Urothelium cell line (cell line): ENCODE measurements around the gene TRIM62.
"Not testable (repeated sequence)": the region's sequence is repeated elsewhere in the genome, so short reads cannot be mapped to it uniquely, and the experiment has no call there.

ENCODE experiments used
- DNase-seq: peaks from one replicate; pipeline ENCODE4 v3.0.0; 2011; ENCODE audit warnings: low spot score, mixed read lengths
- FAIRE-seq: peaks from 2 replicates; lab custom pipeline; 2011; peaks lifted over from hg19 to GRCh38; lab: Jason Lieb, UNC

Gene TRIM62

DNA sequence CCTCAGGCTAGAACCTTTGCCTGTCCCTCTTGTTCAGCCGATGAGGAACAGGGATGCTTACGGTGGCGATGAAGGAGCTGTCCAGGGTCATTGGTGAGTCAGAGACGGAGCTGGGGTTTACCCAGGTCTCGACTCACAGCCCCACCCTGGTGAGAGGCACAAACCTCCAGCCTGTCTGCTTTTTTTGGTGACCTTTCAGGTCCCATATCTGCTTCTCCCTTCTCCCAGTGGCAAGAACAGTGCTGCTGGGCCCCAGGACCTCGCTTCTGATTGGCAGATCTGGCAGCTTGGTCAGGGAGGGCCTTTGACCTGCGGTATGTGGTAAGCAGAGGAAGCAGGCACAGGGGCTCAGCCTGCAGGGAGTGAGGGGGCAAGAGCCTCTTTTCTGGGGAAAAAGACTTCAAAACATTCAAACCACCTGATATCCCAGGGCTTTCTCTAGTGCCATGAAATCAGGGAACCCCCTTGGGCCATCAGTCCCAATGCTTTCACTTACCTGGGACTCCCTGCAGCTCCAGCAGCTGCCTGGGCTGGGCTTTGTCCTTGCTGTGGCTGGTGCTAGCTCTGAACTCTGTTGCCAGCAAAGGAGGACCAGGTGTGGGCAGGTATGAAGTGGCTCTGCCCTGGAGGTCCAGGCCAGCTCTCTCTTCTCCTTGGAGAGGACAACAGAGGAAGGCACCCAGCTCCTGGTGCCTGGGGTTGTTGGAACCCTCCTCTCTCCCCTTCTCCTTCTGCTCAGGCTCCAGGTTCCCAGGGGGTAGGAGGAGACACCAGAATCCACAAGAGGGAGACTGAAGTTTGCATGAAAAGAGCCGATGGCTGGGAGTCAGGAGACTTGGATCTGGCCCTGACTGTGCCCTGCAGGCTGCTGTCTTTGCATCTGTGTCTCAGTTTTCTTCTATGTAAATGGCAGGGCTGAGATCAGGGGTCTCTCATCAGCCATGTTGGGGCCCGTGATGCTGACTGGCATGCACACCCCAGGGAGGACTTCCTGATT lies 41.4 kb downstream of the TRIM62 start:
- no peak for DNase-seq
- no peak for FAIRE-seq

DNA sequence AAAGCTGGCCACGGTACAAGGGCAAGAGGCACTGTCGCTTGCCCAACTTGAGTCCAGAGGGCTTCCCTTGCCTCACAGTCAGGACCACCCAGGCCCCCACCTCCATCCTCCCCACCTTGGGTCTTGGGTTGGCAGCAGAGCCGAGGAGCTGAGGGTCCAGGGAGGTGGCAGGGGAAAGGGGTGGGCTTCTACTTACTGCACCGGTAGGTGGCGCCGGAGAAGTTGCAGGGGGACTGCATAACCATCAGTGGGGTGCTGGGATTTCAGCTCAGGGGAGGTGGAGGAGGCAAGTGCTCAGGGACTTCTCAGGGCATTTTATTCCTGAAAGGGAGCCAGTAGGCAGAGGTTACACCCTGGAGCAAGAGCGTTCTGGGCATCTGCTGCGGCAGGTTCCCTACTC lies 44.0 kb downstream of the TRIM62 start:
- no peak for DNase-seq
- no peak for FAIRE-seq

DNA sequence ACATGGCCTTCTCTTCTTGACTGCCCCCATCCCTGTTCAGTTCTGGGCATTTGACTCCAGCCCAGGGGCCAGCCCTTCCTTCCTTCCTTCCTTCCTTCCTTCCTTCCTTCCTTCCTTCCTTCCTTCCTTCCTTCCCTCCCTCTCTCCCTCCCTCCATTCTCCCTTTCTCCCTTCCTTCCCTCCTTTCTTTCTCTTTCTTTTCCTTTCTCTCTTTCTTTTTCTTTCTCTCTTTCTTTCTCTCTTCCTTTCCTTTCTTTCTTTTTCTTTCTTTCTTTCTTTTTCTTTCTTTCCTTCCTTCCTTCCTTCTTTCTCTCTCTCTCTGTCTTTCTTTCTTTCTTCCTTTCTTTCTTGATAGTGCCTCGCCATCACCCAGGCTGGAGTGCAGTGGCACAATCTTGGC lies 45.8 kb downstream of the TRIM62 start:
- not testable (repeated sequence) for FAIRE-seq, DNase-seq

DNA sequence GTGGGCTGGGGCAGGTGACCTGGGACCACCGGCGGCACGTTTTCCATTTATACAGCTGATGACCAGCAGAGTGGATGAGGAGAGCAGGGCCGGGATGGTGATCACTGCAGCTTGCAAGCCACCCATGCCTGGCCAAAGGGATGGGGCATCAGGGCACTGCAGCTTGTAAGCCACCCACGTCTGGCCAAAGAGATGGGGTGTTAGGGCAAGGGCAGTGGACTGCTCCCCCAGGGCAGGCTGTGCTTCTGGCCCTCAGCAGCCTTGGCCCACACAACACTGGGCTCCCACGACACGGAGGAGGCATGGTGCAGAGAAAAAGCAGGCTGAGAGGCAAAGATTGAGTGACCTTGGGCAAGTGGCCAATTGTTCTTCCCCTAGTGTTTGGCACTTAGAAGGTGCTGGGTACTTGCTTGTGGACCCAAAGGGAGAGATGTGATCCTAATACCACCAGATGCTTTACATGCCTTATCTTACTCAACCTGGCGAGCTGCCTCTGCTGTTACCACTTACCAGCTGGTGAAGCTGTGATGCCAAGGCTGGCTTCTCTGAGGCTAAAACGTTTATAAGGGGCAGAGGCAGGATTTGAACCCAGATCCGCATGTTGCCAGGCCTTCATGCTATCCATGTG lies 48.3 kb downstream of the TRIM62 start:
- DNase-seq (no peak), FAIRE-seq (no peak)

DNA sequence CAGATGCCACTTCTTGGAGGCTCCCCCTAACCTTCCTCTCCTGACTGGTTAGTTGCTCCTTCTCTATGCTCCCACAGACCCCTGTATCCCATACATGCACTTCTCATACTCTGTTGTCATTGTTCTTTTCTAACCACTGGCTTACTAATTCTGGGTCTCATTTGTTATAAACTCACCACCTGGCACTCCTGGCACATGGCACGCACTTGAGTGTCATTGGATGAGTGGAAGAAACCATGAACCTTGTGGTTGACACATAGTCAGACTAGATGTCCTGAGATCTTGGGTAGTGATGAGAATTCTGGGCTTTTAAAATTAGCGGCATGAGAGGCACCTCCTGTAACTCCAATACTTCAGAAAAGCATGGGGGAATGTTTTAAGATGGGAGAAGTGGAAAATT lies 49.3 kb downstream of the TRIM62 start:
- FAIRE-seq: no peak
- DNase-seq: no peak

DNA sequence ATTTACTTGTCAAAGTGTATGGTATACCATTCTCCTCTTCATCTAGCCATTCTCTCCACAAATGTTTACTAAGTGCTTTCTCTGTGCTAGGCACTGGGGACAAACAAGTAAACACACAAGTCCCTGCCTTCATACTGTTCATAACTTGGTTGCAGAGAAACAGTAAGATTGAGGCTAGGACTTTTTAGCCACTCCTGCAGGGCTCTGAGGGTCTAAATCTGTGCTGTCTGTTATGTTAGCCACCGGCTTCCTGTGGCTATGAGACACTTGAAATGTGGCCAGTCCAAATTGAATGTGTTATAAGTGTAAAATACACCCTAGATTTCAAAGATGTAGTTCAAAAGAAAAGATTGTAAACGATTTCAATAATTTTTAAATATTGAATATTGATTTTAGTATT lies 50.7 kb downstream of the TRIM62 start:
- FAIRE-seq (no peak), DNase-seq (no peak)

- FAIRE-seq: no peak
- no peak for DNase-seq
These were observed 51.5 kb downstream of the TRIM62 start for GRCh38 chr1:33130297-33130696.

DNA sequence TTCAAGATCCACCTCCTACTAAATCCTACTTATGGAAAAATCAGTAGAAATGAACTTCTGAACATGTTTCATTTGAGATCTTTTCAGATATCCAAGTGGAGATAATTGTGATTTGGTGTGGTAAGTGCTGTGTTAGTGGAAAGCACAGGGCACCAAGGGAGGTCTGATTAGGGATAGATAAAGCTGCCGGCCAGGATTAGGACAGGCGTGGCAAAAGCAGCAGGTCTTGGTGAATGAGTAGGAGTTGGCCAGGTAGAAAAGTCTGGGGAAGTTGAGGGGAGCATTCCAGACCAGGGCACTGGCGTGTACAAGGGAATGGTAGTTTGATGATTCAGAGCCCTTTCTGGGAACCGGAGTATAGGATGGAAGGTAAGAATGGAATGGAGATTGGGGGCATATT lies 53.1 kb downstream of the TRIM62 start:
- FAIRE-seq: no peak

GRCh38 chr1:33127001-33127823 lies 54.6 kb downstream of the TRIM62 start:
- DNase-seq: peak; percentile 97

More for the DNA sequence above, 53.1 kb downstream of the TRIM62 start:
- no peak for DNase-seq

GRCh38 chr1:33126411-33127000 lies 55.3 kb downstream of the TRIM62 start:
- FAIRE-seq (no peak), DNase-seq (no peak)

More at GRCh38 chr1:33127001-33127823, 54.6 kb downstream of the TRIM62 start:
- peak; percentile 5 for FAIRE-seq

DNA sequence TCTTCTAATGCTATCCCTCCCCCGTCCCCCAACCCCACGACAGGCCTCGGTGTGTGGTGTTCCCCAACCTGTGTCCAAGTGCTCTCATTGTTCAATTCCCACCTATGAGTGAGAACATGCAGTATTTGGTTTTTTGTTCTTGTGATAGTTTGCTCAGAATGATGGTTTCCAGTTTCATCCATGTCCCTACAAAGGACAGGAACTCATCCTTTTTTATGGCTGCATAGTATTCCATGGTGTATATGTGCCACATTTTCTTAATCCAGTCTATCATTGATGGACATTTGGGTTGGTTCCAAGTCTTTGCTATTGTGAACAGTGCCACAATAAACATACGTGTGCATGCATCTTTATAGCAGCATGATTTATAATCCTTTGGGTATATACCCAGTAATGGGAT lies 57.2 kb downstream of the TRIM62 start:
- not testable (repeated sequence) for DNase-seq

DNA sequence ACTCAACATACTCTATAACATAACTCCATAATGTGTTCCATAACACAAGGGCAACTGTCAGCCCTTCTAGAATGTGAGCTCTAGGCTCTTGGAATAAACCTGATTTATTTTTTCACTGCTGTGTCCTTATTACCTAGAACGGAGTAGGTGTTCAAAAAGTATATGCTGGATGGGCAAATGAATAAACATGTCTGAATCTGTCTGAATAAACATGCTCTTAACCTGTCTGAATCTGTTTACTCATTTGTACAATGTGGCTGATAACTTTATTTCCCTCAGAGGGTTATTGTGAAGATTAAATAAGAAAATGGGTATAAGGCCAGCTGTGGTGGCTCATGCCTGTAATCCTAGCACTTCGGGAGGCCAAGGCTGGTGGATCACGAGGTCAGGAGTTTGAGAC lies 58.6 kb downstream of the TRIM62 start:
- DNase-seq: no peak
- no peak for FAIRE-seq

More for the DNA sequence above, 57.2 kb downstream of the TRIM62 start:
- not testable (repeated sequence) for FAIRE-seq

GRCh38 chr1:33122483-33123178 lies 59.2 kb downstream of the TRIM62 start:
- DNase-seq (no peak), FAIRE-seq (no peak)

DNA sequence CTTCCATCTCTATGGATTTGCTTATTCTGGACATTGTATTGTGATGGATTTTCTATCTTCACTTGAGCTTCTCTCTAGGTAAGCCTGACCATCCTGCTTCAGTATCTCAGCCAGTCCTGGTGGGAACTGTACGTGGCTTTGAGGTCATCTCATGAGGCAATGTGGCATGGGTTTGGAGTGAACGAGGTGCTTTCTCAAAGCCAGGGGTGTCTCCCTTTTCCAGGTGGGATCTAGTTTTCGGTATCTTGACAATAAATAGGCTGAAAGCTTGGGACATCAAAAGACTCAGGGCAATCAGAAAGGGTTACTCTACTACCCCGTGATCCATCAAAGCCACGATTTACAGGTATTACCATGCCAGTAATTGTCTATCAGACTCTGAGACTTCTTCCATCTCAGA lies 60.1 kb downstream of the TRIM62 start:
- DNase-seq (no peak), FAIRE-seq (no peak)

- peak; percentile 9 for FAIRE-seq
These were observed 61.2 kb downstream of the TRIM62 start for GRCh38 chr1:33120436-33121231.

GRCh38 chr1:33119532-33120217 lies 62.2 kb downstream of the TRIM62 start:
- FAIRE-seq (no peak), DNase-seq (no peak)

More at GRCh38 chr1:33120436-33121231, 61.2 kb downstream of the TRIM62 start:
- no peak for DNase-seq

GRCh38 chr1:33119050-33119449 lies 62.8 kb downstream of the TRIM62 start:
- FAIRE-seq: no peak
- no peak for DNase-seq

- no peak for FAIRE-seq
- no peak for DNase-seq
These were observed 63.6 kb downstream of the TRIM62 start for GRCh38 chr1:33118274-33118673.
